Measurements from ENCODE around the gene EDNRA. TPM values are rescaled to one million over a fixed set of nuclear protein-coding genes. Genes with fewer than 3 reads are reported as not detected.
"Not testable (repeated sequence)": the region's sequence is repeated elsewhere in the genome, so short reads cannot be mapped to it uniquely, and the experiment has no call there.

Gene EDNRA
- total RNA-seq (2014; rRNA removed; shearing (Covaris generic); ENCODE audit: low replicate concordance): not detected in 2 replicates

GRCh38 chr4:147480891-147481576 lies at the start of gene EDNRA:
TSS of gene EDNRA (plus strand) at chr4:147481097. CDS start at chr4:147485682, 4,585 bp downstream.
- no peak for DNase-seq (ENCODE audit: low read depth)
- in situ Hi-C loops (cut with HindIII; ENCODE audit: low pct_unique_long_range_greater_than_20kb, low sequenced_read_pairs): no loop called here

- DNase-seq (ENCODE audit: low read depth); in situ Hi-C loops (cut with HindIII; ENCODE audit: low pct_unique_long_range_greater_than_20kb, low sequenced_read_pairs): not testable (repeated sequence)
Measured at GRCh38 chr4:147434370-147434769, 46.5 kb upstream of the EDNRA start.

GRCh38 chr4:147440442-147440841 lies 40.5 kb upstream of the EDNRA start:
- DNase-seq (ENCODE audit: low read depth): no peak
- in situ Hi-C loops (cut with HindIII; ENCODE audit: low pct_unique_long_range_greater_than_20kb, low sequenced_read_pairs): no loop called here

GRCh38 chr4:147447786-147448185 lies 33.1 kb upstream of the EDNRA start:
- DNase-seq (ENCODE audit: low read depth): peak; percentile 1

GRCh38 chr4:147453561-147454141 lies 27.2 kb upstream of the EDNRA start:
- in situ Hi-C loops (cut with HindIII; ENCODE audit: low pct_unique_long_range_greater_than_20kb, low sequenced_read_pairs): no loop called here
- DNase-seq (ENCODE audit: low read depth): no peak

More at GRCh38 chr4:147447786-147448185, 33.1 kb upstream of the EDNRA start:
- in situ Hi-C loops (cut with HindIII; ENCODE audit: low pct_unique_long_range_greater_than_20kb, low sequenced_read_pairs): no loop called here

GRCh38 chr4:147456706-147457105 lies 24.2 kb upstream of the EDNRA start:
- DNase-seq (ENCODE audit: low read depth): no peak
- in situ Hi-C loops (cut with HindIII; ENCODE audit: low pct_unique_long_range_greater_than_20kb, low sequenced_read_pairs): no loop called here

GRCh38 chr4:147461161-147461560 lies 19.7 kb upstream of the EDNRA start:
- in situ Hi-C loops (cut with HindIII; ENCODE audit: low pct_unique_long_range_greater_than_20kb, low sequenced_read_pairs): no loop called here
- DNase-seq (ENCODE audit: low read depth): no peak

GRCh38 chr4:147463065-147463464 lies 17.8 kb upstream of the EDNRA start:
- DNase-seq (ENCODE audit: low read depth): no peak
- in situ Hi-C loops (cut with HindIII; ENCODE audit: low pct_unique_long_range_greater_than_20kb, low sequenced_read_pairs): no loop called here

- in situ Hi-C loops (cut with HindIII; ENCODE audit: low pct_unique_long_range_greater_than_20kb, low sequenced_read_pairs): no loop called here
- DNase-seq (ENCODE audit: low read depth): no peak
Measured at GRCh38 chr4:147465461-147465860, 15.4 kb upstream of the EDNRA start.

- no peak for DNase-seq (ENCODE audit: low read depth)
- in situ Hi-C loops (cut with HindIII; ENCODE audit: low pct_unique_long_range_greater_than_20kb, low sequenced_read_pairs): no loop called here
Measured at GRCh38 chr4:147477439-147477838, 3.5 kb upstream of the EDNRA start.

- in situ Hi-C loops (cut with HindIII; ENCODE audit: low pct_unique_long_range_greater_than_20kb, low sequenced_read_pairs): no loop called here
- no peak for DNase-seq (ENCODE audit: low read depth)
Measured at GRCh38 chr4:147479376-147479775, 1.5 kb upstream of the EDNRA start.

GRCh38 chr4:147479786-147480185 lies 1.1 kb upstream of the EDNRA start:
- in situ Hi-C loops (cut with HindIII; ENCODE audit: low pct_unique_long_range_greater_than_20kb, low sequenced_read_pairs): no loop called here
- no peak for DNase-seq (ENCODE audit: low read depth)

- in situ Hi-C loops (cut with HindIII; ENCODE audit: low pct_unique_long_range_greater_than_20kb, low sequenced_read_pairs): no loop called here
- DNase-seq (ENCODE audit: low read depth): no peak
Measured at GRCh38 chr4:147480502-147480890, 401 bp upstream of the EDNRA start.

GRCh38 chr4:147481577-147482109 lies 746 bp downstream of the EDNRA start:
- in situ Hi-C loops (cut with HindIII; ENCODE audit: low pct_unique_long_range_greater_than_20kb, low sequenced_read_pairs): no loop called here

GRCh38 chr4:147482281-147482680 lies 1.4 kb downstream of the EDNRA start:
- no peak for DNase-seq (ENCODE audit: low read depth)
- in situ Hi-C loops (cut with HindIII; ENCODE audit: low pct_unique_long_range_greater_than_20kb, low sequenced_read_pairs): no loop called here

More at GRCh38 chr4:147481577-147482109, 746 bp downstream of the EDNRA start:
- DNase-seq (ENCODE audit: low read depth): no peak

- DNase-seq (ENCODE audit: low read depth): no peak
- in situ Hi-C loops (cut with HindIII; ENCODE audit: low pct_unique_long_range_greater_than_20kb, low sequenced_read_pairs): no loop called here
Measured at GRCh38 chr4:147485167-147485566, 4.3 kb downstream of the EDNRA start.

GRCh38 chr4:147487616-147488015 lies 6.7 kb downstream of the EDNRA start:
- no peak for DNase-seq (ENCODE audit: low read depth)
- in situ Hi-C loops (cut with HindIII; ENCODE audit: low pct_unique_long_range_greater_than_20kb, low sequenced_read_pairs): no loop called here

GRCh38 chr4:147488556-147488955 lies 7.7 kb downstream of the EDNRA start:
- in situ Hi-C loops (cut with HindIII; ENCODE audit: low pct_unique_long_range_greater_than_20kb, low sequenced_read_pairs): no loop called here
- no peak for DNase-seq (ENCODE audit: low read depth)

GRCh38 chr4:147491086-147491485 lies 10.2 kb downstream of the EDNRA start:
- in situ Hi-C loops (cut with HindIII; ENCODE audit: low pct_unique_long_range_greater_than_20kb, low sequenced_read_pairs): no loop called here
- no peak for DNase-seq (ENCODE audit: low read depth)

- in situ Hi-C loops (cut with HindIII; ENCODE audit: low pct_unique_long_range_greater_than_20kb, low sequenced_read_pairs): no loop called here
Measured at GRCh38 chr4:147492306-147492705, 11.4 kb downstream of the EDNRA start.

More at GRCh38 chr4:147492306-147492705, 11.4 kb downstream of the EDNRA start:
- no peak for DNase-seq (ENCODE audit: low read depth)
